Measurements from ENCODE around the gene ZFHX3.

The ZFHX3 gene

DNA sequence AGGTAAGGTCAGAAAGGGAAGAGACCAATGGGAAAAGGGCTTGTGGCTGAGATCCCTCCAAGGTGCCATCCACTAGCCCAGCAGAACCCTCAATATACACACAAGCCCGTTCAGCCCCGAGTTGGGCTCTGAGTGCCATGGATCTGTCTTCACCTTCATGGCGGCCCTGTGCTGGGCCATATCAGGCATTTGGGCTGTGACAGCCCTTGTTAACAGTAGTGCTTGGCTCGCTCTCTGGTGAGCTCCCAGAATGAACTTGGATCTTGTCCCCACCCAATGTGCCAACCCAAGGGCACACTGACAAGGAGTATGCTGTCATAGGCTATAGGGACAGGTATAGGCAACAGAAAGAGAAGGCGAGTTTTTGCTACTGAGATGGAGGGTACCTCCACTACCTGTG lies 182.7 kb downstream of the ZFHX3 start:
- no peak for DNase-seq

DNA sequence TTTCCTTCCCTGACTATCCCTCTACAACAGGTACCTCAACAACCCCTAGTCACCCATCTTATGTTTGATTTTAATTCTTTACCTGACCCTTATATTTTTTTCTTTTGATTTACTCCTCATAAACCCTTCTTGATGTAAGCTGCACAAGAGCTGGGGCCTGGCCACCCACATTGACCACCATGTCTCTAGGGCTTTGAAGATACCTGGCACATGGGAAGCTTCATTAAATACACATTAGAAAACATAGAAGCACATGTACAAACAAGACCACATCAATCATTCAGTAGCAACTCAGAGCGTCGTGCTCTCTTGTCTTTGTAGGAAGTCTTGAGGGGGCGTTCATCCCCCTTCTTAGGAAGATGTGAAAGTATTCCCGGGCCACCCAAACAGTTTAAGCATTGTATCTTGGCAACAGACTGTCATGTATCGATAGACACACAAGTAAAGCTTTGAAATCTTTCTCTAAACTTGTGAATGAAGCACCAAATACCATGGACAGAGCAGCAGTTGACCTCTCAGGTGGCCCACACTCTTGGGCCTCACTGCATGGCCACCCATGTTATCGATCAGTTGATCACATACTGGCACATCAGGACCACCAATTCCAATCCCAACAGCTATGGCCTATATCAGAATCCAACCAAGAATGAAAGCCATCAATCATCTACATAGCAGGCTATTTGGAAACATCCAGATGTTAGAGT lies 183.6 kb downstream of the ZFHX3 start:
- no peak for DNase-seq

DNA sequence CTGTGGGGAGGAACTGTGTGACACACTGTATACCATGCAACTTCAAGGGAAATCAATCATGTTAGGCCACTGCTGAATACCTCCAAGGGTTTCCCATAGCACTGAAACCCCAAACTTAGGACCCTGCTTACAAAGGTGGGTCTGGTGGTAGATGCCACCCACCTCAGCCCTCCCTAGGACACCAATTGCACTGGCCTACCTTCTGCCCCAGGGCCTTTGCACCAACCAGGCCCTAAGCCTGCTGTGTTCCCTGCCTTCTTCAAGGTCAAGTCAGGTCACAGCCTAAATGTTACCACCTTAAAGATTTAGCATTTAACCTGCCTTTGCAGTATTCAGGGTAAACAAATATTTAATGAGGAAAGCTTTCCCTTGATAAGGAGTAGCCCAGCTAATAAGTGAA lies 185.8 kb downstream of the ZFHX3 start:
- DNase-seq: no peak

DNA sequence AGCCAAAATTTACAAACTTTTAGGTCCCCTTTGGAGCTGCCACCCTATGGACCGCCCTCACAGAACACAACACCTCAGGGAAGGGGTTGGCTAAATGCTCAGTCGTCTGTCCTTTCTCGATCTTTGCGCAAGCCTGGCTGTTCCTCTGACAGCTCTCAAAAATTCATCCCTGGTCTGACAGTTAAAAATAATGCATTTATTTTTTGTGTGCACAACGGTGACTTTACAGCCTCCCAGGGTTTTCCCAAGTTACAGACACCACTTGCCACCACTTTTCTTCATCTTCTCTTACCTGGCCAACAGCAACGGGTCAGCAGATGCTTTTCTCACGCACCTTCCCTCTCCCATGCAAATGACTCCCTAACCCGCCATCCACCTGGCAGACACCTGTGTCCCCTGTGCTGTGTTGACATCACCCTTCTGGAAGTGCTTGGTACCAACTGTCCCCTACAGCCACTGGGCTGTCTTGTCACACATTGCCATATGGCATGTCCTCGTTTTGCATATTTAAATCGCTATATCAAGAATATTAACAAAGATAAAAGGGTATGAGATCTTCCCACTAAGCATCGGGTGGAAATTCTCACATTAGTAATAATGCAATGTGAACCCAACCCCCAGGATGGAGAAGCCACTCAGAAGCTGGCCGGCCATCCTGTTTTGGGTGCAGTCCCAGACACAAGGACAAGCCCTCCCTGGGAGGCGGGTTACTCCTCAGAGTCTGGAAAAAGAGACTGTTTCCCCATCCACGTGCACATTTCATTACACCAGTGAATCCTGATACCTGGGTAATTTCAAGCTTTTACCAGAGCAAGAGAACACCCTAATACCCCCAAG lies 187.0 kb downstream of the ZFHX3 start:
- DNase-seq: no peak

DNA sequence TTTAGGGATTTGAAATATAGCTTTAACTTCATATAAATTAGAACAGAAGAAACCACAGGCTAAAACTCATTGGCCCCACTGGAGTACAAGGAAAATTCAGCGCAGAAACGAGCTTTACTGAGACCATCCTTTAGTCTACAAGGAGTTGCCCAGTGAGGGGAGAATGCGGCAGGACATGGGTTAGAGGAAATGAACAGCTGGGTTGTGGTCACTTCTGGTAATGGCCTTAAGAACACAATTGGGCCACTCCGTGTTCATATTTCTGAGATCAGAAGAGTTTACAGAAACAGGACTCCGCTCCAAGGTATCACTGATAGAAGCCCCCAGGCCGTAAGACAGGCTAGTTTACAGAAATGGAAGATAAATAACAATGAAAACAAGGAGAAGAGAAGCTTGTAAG lies 188.3 kb downstream of the ZFHX3 start:
- no peak for DNase-seq

DNA sequence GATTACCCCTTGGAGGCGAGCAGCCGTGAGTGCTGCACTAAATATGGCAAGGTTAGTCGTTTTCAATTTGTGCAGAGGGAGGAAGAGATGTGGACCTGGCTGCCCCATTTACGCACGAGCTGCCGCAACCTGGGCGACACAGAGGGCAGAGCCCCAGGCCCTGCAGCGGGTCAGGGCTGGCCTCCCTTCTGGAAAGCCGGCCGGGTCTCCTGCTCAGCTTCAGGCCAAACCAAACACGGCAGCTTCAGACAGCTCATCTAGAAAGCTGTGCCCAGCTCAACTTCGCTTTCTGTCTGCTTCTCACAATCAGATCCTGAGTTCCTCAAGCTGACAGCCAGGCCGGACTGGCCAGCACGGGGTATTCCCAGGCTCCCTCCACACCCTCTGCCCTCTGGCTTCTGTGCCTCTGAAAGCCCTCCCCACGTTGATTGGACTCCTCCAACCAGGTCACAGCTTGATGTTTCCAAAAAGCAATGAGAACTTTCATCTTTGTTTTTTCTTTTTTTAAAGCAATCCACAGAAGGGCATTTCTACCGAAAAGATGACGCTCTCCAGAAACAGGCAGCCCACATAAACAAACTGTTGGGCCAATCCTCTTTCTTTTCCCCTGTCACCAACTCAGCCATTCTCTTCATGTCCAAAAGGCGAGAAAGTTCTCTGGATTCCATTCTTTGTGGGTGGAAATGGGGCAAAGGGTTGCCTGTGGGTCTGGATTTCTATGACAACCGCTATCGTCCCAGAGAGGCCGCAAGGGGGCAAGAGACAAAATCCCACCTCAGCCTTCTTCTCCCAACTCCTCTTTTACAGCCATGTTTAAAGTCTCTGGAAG lies 189.0 kb downstream of the ZFHX3 start:
- no peak for DNase-seq

DNA sequence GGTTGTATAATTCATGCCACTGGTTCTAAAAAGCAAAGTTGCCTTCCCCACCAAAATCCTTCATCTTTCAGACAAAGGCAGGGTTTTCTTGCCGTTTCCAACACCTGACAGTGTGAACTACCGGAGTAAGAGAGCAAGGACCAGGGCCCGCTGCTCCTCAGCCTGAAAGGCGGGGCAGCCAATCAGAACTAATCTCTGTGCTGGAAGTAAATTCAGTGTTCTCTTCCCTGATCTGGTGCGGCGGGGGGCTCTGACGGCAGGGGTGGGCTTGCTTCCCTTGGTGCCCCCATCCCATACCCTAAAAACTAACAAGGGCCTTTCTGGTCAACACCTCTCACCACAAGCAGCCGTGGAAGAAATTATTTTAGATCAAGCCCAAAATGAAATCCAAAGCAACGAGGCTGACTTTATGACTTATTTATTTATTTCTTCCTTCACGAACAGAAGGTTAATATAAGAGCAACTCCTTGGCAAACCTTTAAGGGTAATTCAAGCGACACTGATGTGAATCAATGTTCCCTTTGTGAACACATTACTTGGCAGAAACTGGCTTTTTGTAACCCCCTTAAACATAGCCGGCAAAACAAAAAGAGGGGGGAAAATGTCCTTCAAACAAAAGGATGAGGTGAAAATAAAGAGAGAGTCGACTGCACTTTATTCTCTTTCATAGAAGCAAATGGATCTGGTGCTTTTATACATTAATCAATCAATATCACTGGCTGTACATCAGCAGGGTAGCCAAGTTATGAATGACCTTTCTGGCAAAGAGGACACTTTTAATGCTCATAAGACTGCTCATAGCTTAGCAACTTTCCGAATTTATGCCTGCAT lies 189.9 kb downstream of the ZFHX3 start:
- DNase-seq: no peak

DNA sequence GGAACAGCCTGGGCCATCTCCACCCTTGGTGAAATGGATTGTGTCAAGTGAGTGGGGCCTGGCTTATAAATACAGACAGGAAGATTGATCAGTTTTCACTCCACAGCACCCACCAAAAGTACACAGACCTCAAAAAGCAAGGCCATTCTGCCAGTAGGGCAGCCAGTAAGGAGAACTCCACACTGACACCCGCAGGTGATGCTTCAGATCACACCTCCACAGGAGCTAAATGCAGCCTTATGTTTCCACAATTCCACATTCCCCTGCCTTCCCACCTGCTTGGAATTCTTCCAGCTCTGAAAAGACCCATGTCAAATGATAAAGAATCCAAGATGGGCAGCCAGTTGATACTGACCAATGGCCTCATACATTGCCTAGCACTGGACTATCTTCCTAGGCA lies 191.1 kb downstream of the ZFHX3 start:
- no peak for DNase-seq

DNA sequence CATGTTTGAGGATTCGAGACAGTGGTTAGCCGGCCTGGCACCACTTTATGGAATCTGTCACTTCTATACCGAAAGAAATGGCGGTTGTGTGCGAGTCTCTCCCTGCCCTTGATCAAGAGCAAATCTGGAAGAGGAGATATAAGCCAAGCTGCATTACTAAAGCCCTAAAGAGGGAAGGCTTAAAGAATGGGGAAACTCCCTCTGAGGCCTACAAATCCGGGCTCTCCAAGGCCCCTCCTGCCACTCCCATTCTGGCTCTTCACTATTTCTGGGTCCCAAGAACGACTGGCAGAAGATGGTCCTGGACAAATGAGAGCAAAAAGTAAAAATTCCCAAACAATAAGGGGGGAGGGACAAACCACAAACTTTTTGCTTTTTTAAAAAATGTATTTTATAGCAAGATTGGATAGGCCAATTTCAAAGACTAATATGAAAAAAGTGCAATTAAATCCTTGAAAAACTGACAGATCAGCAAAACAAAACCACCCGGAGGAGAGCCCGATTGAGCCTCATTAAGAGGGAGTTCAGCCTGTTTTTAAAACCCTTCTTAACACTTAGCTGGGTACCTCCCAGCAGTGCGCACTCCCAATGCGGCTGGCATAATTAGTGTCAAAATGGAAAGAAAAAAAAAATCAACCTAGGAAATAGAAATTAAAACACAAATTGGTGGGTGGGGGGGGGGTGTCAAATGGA lies 193.5 kb downstream of the ZFHX3 start:
- peak; percentile 54 for DNase-seq

DNA sequence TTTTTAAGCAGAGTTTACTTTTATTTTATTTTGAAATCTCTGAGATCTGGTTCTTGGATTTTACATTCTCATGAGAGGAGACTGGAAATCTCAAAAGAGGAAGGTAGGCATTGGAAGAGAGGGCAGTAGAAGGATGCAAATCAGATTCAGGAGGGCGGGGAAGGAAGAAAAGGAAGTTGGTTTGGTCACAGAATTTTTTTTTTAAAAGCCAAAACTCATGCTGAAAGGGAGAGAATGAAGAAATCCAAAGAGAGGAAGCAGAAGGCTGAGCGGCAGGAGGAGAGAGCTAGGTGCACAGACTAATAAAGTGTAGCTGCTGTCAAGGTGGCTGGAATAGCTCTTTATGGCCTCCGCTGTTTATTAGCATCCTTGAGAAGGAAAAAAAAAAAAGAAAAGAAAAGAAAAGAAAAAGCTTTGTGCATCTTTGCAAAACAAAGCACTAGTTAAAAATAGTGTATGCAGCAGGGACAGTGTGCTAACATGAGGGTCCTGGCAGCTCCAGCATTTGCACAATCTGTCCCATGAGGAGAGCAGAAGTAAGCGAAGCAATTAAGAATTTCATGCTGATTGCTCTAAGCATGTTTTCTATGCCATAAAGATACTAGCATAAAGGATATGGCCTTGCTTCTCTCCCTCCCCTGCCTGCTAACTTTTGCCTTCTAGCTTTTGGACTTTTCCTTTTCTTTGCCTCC lies 194.2 kb downstream of the ZFHX3 start:
- peak; percentile 89 for DNase-seq

DNA sequence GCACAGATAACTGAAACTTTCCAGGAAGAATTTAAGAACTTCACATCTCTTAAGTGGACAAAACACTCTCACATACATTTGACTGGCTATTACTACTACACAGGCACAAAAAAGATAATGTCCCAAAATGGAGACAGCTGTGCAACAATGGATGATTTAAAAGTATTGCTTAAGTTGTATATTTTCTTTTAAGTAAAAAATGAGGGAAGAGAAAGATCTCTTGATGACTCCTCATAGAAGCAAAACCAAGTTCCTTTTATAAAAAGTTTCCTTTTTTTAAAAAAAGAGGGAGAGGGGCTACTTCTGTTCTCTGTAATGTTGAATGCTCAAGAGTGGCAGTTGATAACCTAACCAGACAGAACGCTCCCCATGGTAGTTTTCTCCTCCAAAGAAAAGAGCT lies 195.5 kb downstream of the ZFHX3 start:
- DNase-seq: peak; percentile 54

DNA sequence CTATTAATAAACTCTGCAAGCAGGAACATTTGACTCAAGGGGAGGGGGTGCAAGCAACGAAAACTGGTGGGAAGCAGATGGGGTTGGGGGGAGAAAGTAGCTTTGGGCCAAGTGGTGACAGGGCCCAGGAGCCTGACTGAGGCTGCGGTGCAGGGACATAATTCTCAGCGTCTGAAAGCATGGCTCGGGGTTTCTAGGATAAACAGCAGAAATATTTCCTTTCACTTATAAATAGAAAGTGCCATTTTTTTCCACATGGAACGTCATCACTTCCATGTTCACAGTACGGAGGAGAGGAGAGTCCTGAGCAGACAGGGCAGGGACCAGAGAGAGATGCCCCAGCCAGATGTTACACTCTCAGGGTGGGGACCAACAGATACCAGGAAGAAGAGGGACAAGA lies 197.1 kb downstream of the ZFHX3 start:
- DNase-seq: no peak

DNA sequence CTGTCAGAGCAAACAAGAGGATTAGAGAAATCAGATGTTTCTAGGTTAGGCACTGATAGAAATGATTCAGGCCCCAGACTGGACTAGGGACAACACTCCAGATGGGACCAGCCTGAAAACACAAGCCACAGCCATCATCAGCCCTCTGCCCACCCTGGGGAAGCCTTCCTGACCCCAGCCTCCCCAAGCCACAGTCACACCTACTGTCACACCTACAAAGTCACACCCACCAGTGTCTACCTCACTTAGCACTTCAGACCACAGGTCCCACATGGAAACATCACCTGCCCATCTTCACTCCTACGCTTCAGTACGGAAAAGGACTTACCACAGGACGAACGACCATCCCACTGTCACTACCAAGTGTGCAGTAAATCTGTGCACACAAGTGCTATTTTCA lies 197.9 kb downstream of the ZFHX3 start:
- no peak for DNase-seq

DNA sequence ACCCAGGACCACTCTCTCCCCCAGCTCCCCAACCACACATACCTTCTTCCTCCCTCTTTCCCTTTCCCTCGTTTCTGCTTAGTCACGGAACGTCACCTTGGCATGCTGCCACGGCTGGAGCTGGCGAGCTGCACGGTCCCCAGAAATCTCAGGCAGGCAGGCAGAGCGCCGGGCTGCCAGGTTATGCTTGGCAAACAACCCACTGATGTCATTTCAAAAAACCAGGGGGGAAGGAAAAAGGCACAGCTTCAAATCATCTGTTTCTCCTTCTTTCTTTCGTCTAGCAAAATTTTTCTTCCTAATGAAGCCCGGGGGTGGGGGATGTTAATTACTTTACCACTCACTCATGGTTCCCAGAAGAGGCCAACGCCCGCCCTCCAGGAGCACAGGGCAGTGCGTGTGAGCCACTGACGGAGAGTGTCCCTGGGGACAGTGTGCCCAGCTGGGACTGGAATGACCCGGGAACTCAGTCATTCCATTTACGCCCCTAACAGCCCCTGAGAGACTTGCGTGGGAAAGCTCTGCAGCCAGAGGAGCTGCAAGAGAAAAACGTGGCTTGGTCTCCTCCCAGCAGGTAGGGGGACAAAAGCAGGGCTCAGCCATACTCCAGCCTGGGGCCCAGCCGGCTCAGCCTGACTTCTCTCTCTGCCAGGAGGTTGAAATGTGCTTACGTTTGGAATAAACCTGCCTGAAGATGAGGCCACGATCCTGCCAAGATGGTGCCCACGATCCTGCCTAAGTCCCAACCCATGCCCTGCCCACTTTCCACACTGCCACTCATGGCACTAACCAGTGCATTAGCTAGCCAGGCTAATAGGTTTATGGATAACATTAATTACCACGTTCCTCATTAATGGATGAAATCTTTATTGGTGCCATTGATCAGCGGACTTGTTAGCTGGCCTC lies 198.9 kb downstream of the ZFHX3 start:
- peak; percentile 39 for DNase-seq

DNA sequence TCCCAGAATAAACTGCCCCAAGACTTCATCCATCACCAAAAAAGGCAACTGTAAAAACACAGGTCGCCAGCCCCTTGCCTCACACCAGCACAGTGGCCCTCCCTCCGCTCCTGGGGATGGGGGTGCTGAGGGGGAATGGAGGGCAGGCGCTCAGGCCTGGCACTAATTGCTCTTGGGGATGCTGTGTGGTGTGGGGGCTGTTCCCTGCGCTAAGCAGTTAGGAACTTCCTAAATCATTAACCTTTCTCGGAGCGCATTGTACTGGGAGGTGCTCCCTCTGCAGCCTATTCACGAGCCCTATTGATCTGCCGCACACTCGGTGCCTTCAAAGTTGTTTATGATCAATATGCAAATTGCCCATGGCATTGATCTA lies 199.9 kb downstream of the ZFHX3 start:
- DNase-seq: no peak

DNA sequence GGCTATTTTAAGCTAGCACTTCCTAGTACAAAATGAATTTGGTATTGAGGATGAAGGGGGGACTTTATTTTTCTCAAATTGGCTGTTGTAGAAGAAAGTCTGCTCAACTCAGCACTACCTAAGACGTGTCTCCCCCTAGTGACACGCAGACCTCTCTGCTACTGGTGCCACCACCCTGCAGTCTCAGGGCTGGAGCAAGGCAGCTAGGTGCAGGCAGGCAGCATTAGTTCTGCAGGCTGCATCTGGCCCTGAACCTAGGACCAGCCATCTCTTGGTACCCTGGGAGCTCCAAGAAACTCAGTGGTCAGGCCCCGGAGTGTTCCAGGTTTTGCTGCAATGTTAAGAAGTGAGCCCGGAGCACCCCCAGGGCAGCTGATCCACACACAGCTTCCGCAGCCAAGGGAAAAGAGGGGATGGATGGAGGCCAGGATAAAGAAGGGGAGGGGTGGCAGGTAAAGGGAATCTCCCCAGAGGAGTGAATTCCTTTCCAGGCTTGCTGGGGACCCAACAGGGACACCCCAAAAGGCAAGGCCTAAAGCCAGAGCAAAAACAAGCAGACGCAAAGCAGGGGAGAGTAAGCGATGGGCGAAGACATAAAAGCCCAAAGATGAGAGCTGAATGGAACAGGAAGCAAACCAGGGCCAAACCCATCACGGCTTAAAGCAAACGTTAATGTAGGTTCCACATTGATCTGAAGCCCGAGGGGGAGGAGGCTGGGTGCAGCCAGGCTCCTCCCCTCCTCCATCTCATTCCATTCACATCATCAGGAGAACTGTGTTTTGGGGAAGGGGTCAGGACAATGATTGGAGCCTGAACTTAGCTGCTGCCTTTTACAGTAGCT lies 200.5 kb downstream of the ZFHX3 start:
- no peak for DNase-seq

DNA sequence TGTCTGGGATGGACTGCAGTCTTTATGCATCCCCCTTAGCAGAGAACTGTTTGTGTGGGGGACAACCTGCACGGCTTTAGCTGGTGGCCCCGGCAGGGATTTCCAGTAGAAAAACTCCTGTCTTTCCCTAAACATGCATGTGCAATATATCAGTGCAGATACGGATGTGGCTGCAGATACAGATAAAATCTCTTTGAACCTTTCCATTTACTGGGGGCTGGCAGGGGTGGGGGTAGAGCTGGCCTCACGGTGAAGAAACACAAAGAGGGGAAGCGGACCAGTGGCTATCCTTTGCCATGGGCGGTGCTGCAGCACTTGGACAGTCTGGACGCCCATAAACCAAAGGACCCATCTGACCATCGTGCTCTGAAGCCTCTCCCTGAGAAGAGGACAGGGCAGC lies 201.3 kb downstream of the ZFHX3 start:
- DNase-seq: no peak

DNA sequence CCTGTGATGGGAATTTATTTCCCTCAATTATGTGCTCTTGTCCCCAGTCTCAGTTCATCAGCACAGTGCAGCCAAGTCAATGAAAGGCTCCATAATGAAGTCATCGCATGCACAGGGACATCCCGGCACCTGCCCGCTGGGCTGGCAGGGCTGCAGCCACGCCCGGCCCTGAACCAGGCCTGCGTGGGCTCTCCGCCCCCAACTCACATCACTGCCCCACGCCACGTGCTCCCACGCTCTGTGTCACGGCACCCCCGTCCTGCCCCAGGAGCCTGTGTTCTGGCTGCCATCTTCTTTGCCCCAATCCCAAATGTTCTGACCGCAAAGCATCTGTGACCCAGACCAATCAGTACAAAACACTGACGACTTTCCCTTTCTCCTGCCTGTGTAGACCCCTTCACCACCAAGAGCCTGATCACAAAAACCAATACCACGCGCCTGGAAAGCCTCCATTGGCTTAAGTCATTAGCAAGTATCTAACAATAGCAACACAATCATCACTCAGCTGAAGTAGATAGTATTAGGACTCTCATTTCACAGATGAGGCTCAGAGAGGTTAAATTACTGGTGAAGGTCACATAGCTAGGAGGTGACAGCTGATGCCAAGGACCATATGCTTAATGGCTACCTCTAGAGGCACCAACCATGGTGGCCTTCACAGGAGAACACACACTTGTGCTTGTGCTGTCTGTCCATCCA lies 202.5 kb downstream of the ZFHX3 start:
- DNase-seq: no peak
